ENCODE data around the gene ROCK2.

ROCK2 gene

DNA sequence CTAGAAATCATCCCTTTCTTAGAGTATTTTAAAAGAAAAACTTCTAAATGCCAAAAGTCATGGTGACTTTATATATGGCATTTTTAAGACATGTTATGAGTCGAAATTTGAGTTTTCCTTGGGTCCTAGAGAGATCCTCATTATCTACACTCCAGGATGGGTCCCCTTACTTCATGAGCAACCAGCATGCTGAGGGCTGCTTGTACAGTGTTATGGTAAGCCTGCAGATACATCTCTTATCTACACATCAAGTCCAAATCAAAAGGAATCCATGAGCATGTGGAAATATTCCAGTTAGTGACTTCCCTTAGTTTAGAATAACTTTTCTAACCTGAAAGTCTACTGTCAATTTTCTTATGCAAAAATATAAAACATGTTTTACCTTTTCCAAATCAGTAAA lies 130.5 kb downstream of the ROCK2 start:
- TF ChIP-seq, protein P1, sequence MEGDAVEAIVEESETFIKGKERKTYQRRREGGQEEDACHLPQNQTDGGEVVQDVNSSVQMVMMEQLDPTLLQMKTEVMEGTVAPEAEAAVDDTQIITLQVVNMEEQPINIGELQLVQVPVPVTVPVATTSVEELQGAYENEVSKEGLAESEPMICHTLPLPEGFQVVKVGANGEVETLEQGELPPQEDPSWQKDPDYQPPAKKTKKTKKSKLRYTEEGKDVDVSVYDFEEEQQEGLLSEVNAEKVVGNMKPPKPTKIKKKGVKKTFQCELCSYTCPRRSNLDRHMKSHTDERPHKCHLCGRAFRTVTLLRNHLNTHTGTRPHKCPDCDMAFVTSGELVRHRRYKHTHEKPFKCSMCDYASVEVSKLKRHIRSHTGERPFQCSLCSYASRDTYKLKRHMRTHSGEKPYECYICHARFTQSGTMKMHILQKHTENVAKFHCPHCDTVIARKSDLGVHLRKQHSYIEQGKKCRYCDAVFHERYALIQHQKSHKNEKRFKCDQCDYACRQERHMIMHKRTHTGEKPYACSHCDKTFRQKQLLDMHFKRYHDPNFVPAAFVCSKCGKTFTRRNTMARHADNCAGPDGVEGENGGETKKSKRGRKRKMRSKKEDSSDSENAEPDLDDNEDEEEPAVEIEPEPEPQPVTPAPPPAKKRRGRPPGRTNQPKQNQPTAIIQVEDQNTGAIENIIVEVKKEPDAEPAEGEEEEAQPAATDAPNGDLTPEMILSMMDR (IDR thresholded peaks at IDR 0.05; ENCODE audit: borderline replicate concordance, insufficient read depth, low read depth, low read length) = no peak
- H3K4me3 ChIP-seq (ENCODE audit: low read depth, low read length) = no peak overlapping the region

DNA sequence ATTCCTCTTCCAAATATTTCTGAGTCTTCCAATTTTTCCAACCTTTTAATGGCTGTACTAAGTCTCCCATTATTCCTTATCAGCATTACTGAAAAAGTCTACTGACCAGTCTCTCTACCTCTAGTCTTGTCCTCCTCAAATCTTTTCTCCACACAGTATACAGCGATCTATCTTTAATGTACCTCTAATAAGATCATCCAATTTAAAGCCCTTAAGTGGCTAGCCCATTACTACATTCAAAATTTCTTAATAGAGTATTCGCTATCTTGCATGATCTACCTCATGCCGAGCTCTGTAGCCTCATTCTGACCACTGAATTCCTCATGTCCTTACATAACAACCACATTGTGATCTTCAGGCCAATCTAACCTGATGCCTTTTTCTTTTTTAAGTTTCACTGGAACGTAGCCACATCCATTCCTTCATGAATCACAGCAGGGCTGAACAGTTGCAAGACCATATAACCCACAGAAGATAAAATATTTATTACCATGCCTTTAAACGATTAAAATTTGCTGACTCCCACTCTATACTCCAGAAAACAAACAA lies 131.3 kb downstream of the ROCK2 start:
- TF ChIP-seq, protein P1 (IDR thresholded peaks at IDR 0.05; ENCODE audit: borderline replicate concordance, insufficient read depth, low read depth, low read length) = no peak

DNA sequence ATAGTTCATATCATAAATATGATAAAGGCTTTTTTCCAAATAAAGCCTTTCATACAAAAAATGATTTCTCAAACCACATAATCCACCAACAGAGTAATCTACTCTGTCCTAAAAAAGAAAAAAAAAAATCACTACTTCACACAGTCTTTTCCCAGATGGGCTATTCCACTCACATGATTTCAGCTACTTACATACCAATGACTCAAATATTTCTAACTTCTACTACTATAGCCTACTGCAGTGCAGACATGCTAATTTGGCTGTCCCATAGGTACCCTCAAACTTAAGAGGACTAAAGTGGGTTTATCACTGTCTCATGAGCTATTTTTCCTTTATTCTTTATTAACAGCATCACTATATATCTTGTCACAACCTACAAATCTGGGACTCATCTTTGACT lies 131.8 kb downstream of the ROCK2 start:
- H3K4me3 ChIP-seq (ENCODE audit: low read depth, low read length) = no peak overlapping the region
- TF ChIP-seq, protein P1 (IDR thresholded peaks at IDR 0.05; ENCODE audit: borderline replicate concordance, insufficient read depth, low read depth, low read length) = no peak

More for the DNA sequence above, 131.3 kb downstream of the ROCK2 start:
- no peak overlapping the region for H3K4me3 ChIP-seq (ENCODE audit: low read depth, low read length)

DNA sequence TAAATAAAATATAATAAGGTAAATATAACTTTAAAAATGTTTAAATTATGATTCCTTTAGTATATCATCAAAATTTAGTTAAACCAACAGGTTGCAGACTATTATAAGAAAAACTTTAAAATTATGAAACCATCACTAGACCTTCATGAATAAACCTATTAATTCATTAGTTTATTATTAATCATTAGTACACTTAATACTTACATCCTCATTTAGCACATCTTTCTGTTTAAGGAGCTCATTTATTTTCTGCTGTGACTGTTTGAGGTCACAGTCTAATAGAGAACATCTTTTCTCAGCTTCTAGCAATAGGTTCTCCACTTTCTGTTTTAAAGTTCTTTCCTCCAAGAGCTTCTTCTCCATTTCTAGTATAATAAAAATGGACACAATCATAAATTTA lies 136.4 kb downstream of the ROCK2 start:
- no peak overlapping the region for H3K4me3 ChIP-seq (ENCODE audit: low read depth, low read length)
- TF ChIP-seq, protein P1 (IDR thresholded peaks at IDR 0.05; ENCODE audit: borderline replicate concordance, insufficient read depth, low read depth, low read length) = no peak

DNA sequence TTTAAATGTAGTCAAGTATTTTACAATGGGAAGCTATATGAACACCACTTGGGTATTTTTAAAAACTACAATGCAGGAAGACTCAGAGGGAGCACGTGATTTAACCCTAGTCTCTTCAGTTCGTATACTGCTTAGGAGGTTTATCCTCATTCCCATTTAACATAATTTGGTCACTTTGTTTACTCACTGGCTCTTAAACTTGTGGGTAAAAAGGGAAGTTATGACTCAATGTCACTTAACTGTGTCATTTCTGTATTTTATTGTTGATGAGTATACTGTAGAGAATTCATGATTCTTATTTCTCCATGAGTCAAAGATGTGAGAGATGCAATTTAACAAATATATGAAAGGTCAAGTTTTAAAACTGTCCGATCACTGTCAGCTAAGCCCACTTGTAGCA lies 141.0 kb downstream of the ROCK2 start:
- H3K4me3 ChIP-seq (ENCODE audit: low read depth, low read length) = no peak overlapping the region
- TF ChIP-seq, protein P1 (IDR thresholded peaks at IDR 0.05; ENCODE audit: borderline replicate concordance, insufficient read depth, low read depth, low read length) = no peak

DNA sequence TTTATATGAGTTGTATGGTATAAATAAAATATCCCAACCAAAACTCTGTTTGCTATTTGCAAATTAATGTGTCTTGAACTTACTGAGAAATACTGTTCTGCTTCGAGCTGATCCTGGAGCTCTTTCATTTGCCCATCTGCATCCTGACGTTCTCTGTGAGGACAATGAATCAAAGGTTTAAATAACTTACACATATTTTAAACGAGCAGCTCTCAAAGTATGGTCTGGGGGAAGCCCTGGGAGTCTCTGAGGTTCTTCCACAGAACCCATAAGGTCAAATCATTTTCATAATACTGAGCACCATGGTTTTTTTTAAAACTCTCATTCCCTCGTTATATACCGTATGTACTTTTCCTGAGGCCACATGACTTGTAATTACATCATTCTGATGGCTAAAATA lies 142.5 kb downstream of the ROCK2 start:
- TF ChIP-seq, protein P1 (IDR thresholded peaks at IDR 0.05; ENCODE audit: borderline replicate concordance, insufficient read depth, low read depth, low read length) = no peak
- H3K4me3 ChIP-seq (ENCODE audit: low read depth, low read length) = no peak overlapping the region

DNA sequence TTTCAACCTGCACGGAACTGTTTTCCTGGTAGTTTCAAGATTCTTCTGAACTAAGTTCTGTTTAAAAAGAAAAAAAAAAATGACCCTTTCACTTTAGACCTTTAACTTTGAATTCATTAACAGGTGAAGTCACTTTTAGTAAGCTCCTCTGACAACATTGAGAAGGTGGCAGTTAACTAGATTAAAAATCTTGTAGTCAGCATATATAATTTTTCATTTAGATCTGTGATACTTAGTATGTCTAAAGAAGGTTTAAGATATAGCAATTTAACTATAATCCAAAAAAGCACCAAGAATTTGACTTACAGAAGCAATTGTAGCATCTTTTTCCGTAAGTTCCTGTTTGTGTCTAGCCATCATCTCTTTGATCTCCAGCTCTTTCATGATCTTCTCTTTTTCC lies 143.8 kb downstream of the ROCK2 start:
- TF ChIP-seq, protein P1 (IDR thresholded peaks at IDR 0.05; ENCODE audit: borderline replicate concordance, insufficient read depth, low read depth, low read length) = no peak
- no peak overlapping the region for H3K4me3 ChIP-seq (ENCODE audit: low read depth, low read length)
